Neutrophil (primary cell): ENCODE data around the gene RELA.

ENCODE experiments used
- H3K27ac ChIP-seq: fragments of 200-600 bp; sonication (generic); 2 replicates; pipeline ENCODE4 v1.5.1; 2016; ENCODE audit warnings: mild to moderate bottlenecking, moderate library complexity
- H3K27me3 ChIP-seq: fragments of 200-600 bp; sonication (generic); 2 replicates; pipeline ENCODE4 v1.6.0; 2016; ENCODE audit warnings: mild to moderate bottlenecking
- H3K36me3 ChIP-seq: fragments of 200-600 bp; sonication (generic); 2 replicates; pipeline ENCODE4 v1.5.1; 2017
- H3K4me1 ChIP-seq, 2 experiments: fragments of 200-600 bp in 1 of 2; sonication (generic) in 1 of 2; 1 replicate in 1 of 2; 2 replicates in 1 of 2; pipeline versions ENCODE4 v1.5.1 to v1.6.1; 2013 to 2016; ENCODE audit warnings: low read depth in 1 of 2, low read length in 1 of 2, mild to moderate bottlenecking in 1 of 2, moderate library complexity in 1 of 2; ENCODE audit not compliant: control insufficient read depth in 1 of 2, insufficient read depth in 1 of 2
- H3K4me3 ChIP-seq, 2 experiments: fragments of 200-600 bp in 1 of 2; sonication (generic) in 1 of 2; 1 replicate in 1 of 2; 2 replicates in 1 of 2; pipeline ENCODE4 v1.5.1; 2013 to 2016; ENCODE audit warnings: low read depth in 1 of 2, low read length in 1 of 2, mild to moderate bottlenecking in 1 of 2, moderate library complexity in 1 of 2
- H3K9me3 ChIP-seq: fragments of 200-600 bp; sonication (generic); 2 replicates; pipeline ENCODE4 v1.5.1; 2016
- CTCF ChIP-seq: fragments of 200-600 bp; sonication (generic); IDR thresholded peaks from 2 replicates; pipeline ENCODE4 v1.5.1; 2016; ENCODE audit warnings: antibody characterized with exemption

Gene RELA

DNA sequence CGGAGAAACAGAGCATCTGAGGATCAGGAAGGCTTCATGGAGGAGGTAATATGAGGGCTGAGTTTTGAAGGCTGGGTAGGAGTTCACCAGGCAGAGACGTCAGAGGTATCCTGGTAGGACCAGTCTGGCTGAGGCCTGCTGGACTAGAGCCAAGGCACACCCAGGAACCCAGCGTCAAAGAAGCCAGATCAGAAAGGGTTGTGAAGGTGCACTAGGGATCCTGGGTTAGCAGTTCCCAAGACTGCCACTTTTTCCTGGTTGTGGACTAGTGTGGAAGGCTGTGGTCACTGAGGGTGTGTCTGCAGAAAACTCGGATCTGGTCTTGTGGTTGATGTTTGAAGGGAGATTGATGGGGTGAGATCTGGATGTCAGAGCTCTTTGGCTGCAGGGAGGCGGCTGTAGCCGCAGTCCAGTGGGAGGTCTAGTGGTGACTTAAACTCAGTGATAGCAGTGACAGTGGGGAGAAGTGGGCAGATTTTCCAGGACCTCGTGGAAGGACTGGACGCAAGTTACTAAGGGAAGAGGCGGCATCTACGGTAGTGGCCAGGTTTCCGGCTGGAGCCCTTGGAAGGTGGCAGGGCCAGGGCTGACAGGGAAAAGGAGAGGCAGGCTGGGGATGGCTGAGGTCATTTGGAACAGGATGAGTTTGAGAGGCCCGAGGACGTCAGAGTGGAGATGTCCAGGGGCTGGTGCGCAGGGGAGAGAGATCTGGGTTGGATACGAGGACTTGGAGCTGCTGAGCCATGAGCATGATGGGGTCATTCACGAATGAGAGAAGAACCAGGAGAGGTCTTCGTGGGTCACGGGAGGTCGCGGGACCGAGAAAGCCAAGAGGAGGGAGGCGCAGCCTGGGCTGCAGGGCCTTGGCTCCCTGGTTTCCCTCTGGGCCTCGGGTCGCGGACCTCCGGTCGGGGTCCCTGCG lies 10.9 kb downstream of the RELA start:
- Histone ChIP-seq H3K4me3 (peak overlapping the region; percentile 70 to 84), H3K36me3 (peaks cover 79% of the 10 kb centered on the region), H3K4me1 (peaks cover 37 to 43% of the 10 kb centered on the region in 2 experiments), H3K9me3 (no peaks in the 10 kb centered on the region), H3K27ac (peak overlapping the region; percentile 98), H3K27me3 (no peaks in the 10 kb centered on the region)
- no peak for TF ChIP-seq CTCF

GRCh38 chr11:65651339-65651588 lies 11.5 kb downstream of the RELA start:
- H3K36me3 ChIP-seq = peaks cover 79% of the 10 kb centered on the region
- peak overlapping the region; percentile 70 to 84 for H3K4me3 ChIP-seq
- TF ChIP-seq CTCF = no peak
- no peaks in the 10 kb centered on the region for H3K27me3 ChIP-seq
- peak overlapping the region; percentile 98 for H3K27ac ChIP-seq
- peaks cover 37 to 43% of the 10 kb centered on the region in 2 experiments for H3K4me1 ChIP-seq
- H3K9me3 ChIP-seq = no peaks in the 10 kb centered on the region

DNA sequence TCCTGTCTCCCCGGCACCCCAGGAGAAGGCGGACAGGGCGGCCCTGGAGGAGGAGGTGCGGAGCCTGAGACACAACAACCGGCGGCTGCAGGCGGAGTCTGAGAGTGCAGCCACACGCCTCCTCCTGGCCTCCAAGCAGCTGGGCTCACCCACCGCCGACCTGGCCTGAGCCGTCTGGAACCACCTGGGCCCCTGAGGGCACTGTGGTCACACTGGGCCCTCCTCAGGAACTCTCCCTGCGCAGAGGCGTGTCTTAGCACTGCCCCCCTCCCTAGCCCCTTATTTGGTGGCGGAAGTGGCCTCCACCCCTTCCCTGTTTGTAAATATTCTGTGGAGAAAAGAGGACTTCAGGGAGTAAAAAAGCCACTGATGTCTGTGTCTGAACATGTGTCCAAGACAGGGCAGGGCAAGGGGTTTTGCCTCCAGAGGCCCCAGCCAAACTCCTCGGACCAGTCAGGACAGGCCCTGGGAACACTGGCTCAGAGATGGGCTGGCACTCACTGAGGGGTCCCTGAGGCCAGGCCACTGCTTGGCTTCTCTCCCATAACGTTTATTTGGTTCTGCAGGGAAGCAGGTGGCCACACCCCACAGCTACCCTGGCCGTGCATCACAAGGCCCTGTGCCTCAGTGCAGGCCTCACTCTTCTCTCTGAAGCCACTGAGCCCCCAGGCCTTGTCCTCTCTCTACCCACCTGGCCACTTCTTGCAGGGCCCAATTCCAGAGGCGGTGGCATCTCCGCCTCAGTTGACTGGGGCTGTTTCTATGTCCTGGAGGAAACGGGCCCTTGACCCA lies 12.0 kb downstream of the RELA start:
- Histone ChIP-seq H3K27ac (peak overlapping the region; percentile 98), H3K4me3 (peak overlapping the region in 1 of 2 experiments; percentile 84), H3K4me1 (peaks cover 37 to 43% of the 10 kb centered on the region in 2 experiments), H3K27me3 (no peaks in the 10 kb centered on the region), H3K9me3 (no peaks in the 10 kb centered on the region), H3K36me3 (peaks cover 79% of the 10 kb centered on the region)
- no peak for TF ChIP-seq CTCF

- Histone ChIP-seq H3K27ac (peak overlapping the region; percentile 98), H3K36me3 (peaks cover 79% of the 10 kb centered on the region), H3K4me3 (no peak overlapping the region), H3K4me1 (peaks cover 37 to 43% of the 10 kb centered on the region in 2 experiments), H3K9me3 (no peaks in the 10 kb centered on the region), H3K27me3 (no peaks in the 10 kb centered on the region)
- no peak for TF ChIP-seq CTCF
These were observed 12.8 kb downstream of the RELA start for GRCh38 chr11:65649656-65650546.

DNA sequence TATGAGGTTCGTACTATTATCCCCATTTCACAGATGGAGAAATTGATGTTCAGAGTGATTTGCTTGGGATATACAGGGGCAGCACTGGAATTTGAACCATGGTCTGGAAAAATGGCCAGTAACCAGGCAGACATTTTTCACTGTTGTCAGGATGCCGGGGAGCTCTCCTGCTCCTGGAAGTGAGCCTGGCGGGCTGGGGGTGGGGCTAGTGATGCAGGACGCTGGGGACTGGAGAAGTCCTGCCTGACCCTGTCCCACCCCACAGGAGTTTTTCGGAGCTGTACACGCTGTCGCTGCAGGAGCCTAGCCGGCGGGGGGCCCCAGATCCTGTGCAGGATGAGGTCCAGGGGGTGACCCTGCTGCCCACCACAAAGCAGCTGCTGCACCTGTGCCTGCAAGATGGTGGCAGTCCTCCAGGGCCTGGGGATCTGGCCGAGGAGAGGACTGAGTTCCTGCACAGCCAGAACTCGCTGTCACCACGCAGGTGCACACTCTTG lies 13.7 kb downstream of the RELA start:
- no peak for TF ChIP-seq CTCF
- Histone ChIP-seq H3K36me3 (peaks cover 79% of the 10 kb centered on the region), H3K9me3 (no peaks in the 10 kb centered on the region), H3K27me3 (no peaks in the 10 kb centered on the region), H3K4me3 (no peak overlapping the region), H3K4me1 (peaks cover 33 to 38% of the 10 kb centered on the region in 2 experiments), H3K27ac (peak overlapping the region; percentile 98)
